Measurements from ENCODE around the gene PALLD.

PALLD gene

DNA sequence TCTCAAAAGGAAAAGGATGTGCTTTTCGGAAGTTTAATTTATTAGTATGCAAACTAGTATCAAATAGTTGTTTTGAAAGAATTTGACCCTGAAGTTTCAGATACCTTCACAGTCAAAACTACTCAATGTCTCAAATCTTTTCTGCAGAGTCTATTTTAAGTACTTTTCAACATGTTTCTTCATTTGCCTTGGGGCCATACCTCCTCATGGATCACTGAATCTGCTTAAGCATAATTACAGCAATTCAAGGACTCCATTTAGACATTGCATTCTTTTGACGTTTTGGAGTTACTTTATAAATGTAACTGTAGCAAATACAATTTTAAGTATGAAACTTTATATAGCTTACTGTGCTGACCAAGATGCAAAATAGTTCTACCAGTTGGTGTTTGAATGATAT lies 25.5 kb downstream of the PALLD start:
- no peak for DNase-seq (ENCODE audit: low read depth)
- TF ChIP-seq CTCF (IDR thresholded peaks at IDR 0.05; ENCODE audit: control insufficient read depth, insufficient read depth, low read depth, low read length, missing control alignments) = no peak
- H3K4me3 ChIP-seq (ENCODE audit: control insufficient read depth, low read depth, low read length) = no peak overlapping the region

GRCh38 chr4:168522829-168523489 lies 26.1 kb downstream of the PALLD start:
- TF ChIP-seq CTCF (IDR thresholded peaks at IDR 0.05; ENCODE audit: control insufficient read depth, insufficient read depth, low read depth, low read length, missing control alignments) = no peak
- no peak for DNase-seq (ENCODE audit: low read depth)
- H3K4me3 ChIP-seq (ENCODE audit: control insufficient read depth, low read depth, low read length) = no peak overlapping the region

- no peak for TF ChIP-seq CTCF (IDR thresholded peaks at IDR 0.05; ENCODE audit: control insufficient read depth, insufficient read depth, low read depth, low read length, missing control alignments)
- H3K4me3 ChIP-seq (ENCODE audit: control insufficient read depth, low read depth, low read length) = no peak overlapping the region
- DNase-seq (ENCODE audit: low read depth) = peak; percentile 62
These were observed 27.2 kb downstream of the PALLD start for GRCh38 chr4:168524006-168524405.

GRCh38 chr4:168524897-168525296 lies 28.0 kb downstream of the PALLD start:
- TF ChIP-seq CTCF (IDR thresholded peaks at IDR 0.05; ENCODE audit: control insufficient read depth, insufficient read depth, low read depth, low read length, missing control alignments) = no peak
- H3K4me3 ChIP-seq (ENCODE audit: control insufficient read depth, low read depth, low read length) = no peak overlapping the region
- no peak for DNase-seq (ENCODE audit: low read depth)

- no peak overlapping the region for H3K4me3 ChIP-seq (ENCODE audit: control insufficient read depth, low read depth, low read length)
- no peak for TF ChIP-seq CTCF (IDR thresholded peaks at IDR 0.05; ENCODE audit: control insufficient read depth, insufficient read depth, low read depth, low read length, missing control alignments)
- no peak for DNase-seq (ENCODE audit: low read depth)
These were observed 30.7 kb downstream of the PALLD start for GRCh38 chr4:168527560-168527959.

DNA sequence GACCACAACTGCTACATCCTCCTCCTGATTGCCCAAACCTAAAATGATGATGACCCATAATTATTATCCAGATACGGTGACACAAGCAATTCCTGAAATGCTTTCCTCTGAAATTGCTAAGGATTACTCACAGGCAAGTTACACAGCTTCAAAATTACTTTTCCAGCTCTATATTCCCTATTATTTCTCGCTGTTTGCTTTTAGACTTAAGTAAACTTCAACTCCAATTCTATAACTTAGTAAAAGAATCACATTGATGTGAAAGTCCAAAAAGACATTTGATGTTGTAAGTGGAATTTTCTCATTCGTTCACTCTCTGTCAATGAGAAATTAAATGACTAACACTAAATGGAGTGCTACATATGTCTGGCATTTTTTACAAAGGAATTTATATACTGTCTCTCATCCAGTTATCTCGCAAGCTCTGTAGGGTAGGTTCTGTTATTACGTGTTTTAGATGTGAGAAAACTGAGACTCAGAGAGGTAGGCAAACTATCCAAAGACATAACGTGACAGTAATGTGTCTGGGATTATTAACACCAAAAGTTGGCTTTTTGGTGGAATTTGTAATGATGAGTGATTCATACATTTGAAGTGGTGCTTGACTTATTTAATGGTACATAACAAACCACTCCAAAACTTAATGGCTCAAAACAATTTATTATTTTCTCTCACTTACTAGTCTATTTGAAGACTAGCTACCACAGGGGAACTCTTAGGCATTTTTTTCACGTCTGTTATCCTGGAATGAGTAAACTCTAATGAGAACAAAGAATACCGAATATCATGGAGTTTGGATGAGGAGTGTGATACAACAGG lies 31.5 kb downstream of the PALLD start:
- DNase-seq (ENCODE audit: low read depth) = no peak
- no peak for TF ChIP-seq CTCF (IDR thresholded peaks at IDR 0.05; ENCODE audit: control insufficient read depth, insufficient read depth, low read depth, low read length, missing control alignments)
- no peak overlapping the region for H3K4me3 ChIP-seq (ENCODE audit: control insufficient read depth, low read depth, low read length)
